Loucy (cell line): Measurements from ENCODE around the gene NEIL1.

Experiments
- EZH2phosphoT487 ChIP-seq: fragments of 200-600 bp; IDR thresholded peaks from 2 replicates; pipeline ENCODE4 v1.6.1; 2018; ENCODE audit warnings: antibody characterized with exemption, mild to moderate bottlenecking, moderate library complexity, borderline replicate concordance
- TF ChIP-seq, protein P1 (sequence below): fragments of 200-600 bp; sonication (generic); conservative IDR thresholded peaks from 2 replicates; pipeline ENCODE4 v1.5.1; 2014; ENCODE audit warnings: mild to moderate bottlenecking, antibody characterized with exemption, low read length

- TF ChIP-seq EZH2phosphoT487 = no peak
- TF ChIP-seq, protein P1, sequence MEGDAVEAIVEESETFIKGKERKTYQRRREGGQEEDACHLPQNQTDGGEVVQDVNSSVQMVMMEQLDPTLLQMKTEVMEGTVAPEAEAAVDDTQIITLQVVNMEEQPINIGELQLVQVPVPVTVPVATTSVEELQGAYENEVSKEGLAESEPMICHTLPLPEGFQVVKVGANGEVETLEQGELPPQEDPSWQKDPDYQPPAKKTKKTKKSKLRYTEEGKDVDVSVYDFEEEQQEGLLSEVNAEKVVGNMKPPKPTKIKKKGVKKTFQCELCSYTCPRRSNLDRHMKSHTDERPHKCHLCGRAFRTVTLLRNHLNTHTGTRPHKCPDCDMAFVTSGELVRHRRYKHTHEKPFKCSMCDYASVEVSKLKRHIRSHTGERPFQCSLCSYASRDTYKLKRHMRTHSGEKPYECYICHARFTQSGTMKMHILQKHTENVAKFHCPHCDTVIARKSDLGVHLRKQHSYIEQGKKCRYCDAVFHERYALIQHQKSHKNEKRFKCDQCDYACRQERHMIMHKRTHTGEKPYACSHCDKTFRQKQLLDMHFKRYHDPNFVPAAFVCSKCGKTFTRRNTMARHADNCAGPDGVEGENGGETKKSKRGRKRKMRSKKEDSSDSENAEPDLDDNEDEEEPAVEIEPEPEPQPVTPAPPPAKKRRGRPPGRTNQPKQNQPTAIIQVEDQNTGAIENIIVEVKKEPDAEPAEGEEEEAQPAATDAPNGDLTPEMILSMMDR = no peak
Measured at GRCh38 chr15:75313116-75313845, 33.6 kb upstream of the NEIL1 start.
